Ascending aorta (tissue), 2 donors: ENCODE measurements around the gene LRRC36. TPM values are rescaled to one million over a fixed set of nuclear protein-coding genes. Genes with fewer than 3 reads are reported as not detected.

Source experiments
- DNase-seq, 2 donors: peaks; one replicate each; pipeline ENCODE4 v3.0.0-alpha.2; 2019; ENCODE audit warnings: low spot score in 2 of 2
- H3K27ac ChIP-seq, 2 donors: fragments of 200-600 bp; sonication (generic); one replicate each; pipeline ENCODE4 v1.5.1; 2016 to 2017; ENCODE audit warnings: mild to moderate bottlenecking in 1 of 2
- H3K27me3 ChIP-seq: fragments of 200-600 bp; sonication (generic); one replicate; pipeline ENCODE4 v1.5.1; 2017
- H3K36me3 ChIP-seq, 2 donors: fragments of 200-600 bp; sonication (generic); one replicate each; pipeline ENCODE4 v1.5.1; 2016
- H3K4me1 ChIP-seq, 2 donors: fragments of 200-600 bp; sonication (generic); one replicate each; pipeline ENCODE4 v1.5.1; 2016 to 2017; ENCODE audit warnings: mild to moderate bottlenecking in 1 of 2
- H3K4me3 ChIP-seq, 2 donors: fragments of 200-600 bp; sonication (generic); one replicate each; pipeline ENCODE4 v1.5.1; 2016 to 2017; ENCODE audit warnings: mild to moderate bottlenecking in 1 of 2
- H3K9me3 ChIP-seq, 2 donors: fragments of 200-600 bp; sonication (generic); one replicate each; pipeline ENCODE4 v1.5.1; 2016
- intact Hi-C: fragments of 100-400 bp; cut with DNase I; formaldehyde crosslinking; loops from one replicate; pipeline ENCODE4 v1.15.1; 2023
- total RNA-seq: library from RNA; depleted of rRNA; stranded (reverse); fragments of >200 nt; gene quantifications from one replicate; pipeline ENCODE4 v1.1.0, GENCODE V29; 2016
- TF ChIP-seq, protein P1 (sequence below), 3 experiments: fragments of 200-600 bp in 2 of 3; fragments of 450-650 bp in 1 of 3; sonication (generic) in 2 of 3; IDR thresholded peaks; one replicate each; pipeline ENCODE4 v1.5.1; 2016 to 2019; ENCODE audit warnings: antibody characterized with exemption in 3 of 3, mild to moderate bottlenecking in 1 of 3, moderate library complexity in 1 of 3

The LRRC36 gene, protein sequence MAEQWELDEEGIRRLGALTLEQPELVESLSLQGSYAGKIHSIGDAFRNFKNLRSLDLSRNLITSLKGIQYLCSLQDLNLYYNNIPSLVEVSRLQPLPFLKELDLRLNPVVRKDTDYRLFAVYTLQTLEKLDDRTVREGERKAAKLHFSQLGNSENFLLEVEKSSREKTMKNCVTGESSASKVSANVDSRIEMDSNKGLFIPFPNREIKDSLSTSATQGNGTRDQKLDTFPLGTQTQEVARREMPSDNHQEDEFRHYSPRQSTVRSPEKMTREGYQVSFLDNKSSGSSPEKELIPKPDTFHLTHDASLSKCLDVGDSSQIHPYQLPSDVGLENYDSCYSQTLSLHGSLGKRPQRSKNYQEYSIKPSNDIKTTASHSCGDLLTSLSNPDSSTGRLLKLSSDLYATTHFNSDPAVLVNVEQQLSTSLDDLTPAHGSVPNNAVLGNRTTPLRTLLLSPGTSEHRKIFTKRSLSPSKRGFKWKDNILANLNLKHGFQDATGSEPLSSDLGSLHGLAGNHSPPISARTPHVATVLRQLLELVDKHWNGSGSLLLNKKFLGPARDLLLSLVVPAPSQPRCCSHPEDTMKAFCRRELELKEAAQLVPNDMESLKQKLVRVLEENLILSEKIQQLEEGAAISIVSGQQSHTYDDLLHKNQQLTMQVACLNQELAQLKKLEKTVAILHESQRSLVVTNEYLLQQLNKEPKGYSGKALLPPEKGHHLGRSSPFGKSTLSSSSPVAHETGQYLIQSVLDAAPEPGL
- total RNA-seq, result not detected

DNA sequence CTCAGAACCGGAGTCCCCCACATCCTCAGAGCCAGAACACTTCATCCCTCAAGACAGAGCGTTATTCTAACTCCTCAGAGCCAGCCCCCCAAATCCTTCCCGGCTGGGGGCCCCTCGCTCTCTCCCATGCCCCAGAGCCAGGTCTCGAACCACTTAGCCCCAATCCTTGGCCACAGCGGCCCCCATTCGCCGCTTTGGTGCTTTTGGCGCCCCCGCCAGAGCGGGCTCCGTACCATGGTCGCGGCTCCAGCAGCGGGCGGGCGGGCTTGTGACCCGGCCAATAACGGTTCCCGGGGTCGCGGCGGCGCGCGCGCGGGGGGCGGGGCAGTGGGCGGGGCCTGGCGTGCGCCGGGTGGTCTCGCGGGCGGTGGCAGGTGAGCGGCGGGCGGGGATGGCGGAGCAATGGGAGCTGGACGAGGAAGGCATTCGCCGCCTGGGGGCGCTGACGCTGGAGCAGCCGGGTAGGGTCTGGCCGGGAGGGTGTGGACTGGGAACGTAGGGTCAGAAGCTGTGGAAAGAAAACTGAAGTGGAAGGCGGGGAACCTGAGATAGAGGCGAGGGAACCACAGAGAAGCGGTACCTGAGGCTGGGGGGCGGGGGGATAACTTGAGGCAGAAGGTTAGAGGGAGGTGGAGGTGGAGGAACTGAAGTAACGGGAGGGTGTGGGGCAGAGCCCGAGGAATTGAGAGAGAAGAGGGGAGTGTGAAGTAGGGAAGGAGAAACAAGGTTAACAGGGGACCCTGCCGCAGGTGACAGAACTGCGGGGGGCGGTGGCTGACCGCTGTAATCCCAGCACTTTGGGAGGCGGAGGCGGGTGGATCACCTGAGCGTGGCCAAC lies at the start of gene LRRC36, which contains the start of gene KCTD19:
Gene LRRC36 (plus strand): TSS at position 344 of the 838 bp plus-strand sequence. CDS start 48 bp downstream, at position 392.
Gene KCTD19 (minus strand): TSS at position 270 of the 838 bp plus-strand sequence. CDS start 34 bp downstream, at position 236.
- Histone ChIP-seq H3K27me3 (no peaks in the 10 kb centered on the region), H3K4me3 (peak within 1 kb of the TSS; percentile 55 to 56), H3K4me1 (peaks cover 0 to 2% of the 10 kb centered on the region in 2 donors), H3K9me3 (no peaks in the 10 kb centered on the region), H3K27ac (no peak within 1 kb of the TSS), H3K36me3 (no peaks in the 10 kb centered on the region)
- DNase-seq, result no peak
- intact Hi-C loops, result no loop called here
- TF ChIP-seq, protein P1, sequence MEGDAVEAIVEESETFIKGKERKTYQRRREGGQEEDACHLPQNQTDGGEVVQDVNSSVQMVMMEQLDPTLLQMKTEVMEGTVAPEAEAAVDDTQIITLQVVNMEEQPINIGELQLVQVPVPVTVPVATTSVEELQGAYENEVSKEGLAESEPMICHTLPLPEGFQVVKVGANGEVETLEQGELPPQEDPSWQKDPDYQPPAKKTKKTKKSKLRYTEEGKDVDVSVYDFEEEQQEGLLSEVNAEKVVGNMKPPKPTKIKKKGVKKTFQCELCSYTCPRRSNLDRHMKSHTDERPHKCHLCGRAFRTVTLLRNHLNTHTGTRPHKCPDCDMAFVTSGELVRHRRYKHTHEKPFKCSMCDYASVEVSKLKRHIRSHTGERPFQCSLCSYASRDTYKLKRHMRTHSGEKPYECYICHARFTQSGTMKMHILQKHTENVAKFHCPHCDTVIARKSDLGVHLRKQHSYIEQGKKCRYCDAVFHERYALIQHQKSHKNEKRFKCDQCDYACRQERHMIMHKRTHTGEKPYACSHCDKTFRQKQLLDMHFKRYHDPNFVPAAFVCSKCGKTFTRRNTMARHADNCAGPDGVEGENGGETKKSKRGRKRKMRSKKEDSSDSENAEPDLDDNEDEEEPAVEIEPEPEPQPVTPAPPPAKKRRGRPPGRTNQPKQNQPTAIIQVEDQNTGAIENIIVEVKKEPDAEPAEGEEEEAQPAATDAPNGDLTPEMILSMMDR (IDR thresholded peaks at IDR 0.05), result peak; percentile 9 to 33 (median 24)

DNA sequence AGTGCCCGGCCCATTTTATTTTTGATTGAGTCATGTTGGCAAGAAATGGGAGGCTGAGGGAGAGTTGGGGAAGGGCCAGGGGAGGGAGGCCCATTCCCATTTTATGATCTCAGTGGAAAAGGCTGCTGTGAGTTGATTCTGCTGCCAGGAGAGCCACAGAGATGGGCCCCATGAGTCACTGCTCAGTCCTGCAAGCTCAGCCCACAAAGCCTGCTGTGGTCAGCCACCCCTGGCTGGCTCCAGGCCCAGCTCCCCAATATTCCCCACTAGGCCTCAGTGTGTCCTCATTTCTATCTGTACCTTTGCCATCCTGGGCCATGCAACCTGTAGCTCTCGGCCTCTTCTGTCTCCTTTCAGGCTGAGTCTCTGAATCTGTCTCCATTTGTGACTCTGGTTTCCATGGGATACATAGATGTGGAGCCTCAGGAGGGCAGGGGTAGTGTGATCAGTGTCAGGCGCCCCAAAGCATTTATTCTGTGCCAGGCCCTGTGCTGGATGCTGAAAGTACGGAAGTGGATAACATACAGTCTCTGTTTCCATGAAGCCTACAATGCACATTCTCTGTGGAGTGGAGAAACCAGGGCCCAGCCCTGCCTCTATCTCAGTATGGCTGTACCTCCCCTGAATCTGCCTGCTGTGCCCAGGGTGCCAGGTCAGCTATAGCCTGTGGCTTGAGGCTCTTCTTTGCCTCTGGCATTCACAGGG lies 49.2 kb upstream of the LRRC36 start:
- DNase-seq, result peak; percentile 55 to 91
- Histone ChIP-seq H3K4me3 (no peak overlapping the region), H3K36me3 (no peaks in the 10 kb centered on the region), H3K4me1 (peaks cover 3 to 15% of the 10 kb centered on the region in 2 donors), H3K27ac (peak overlapping the region; percentile 79 to 82), H3K27me3 (no peaks in the 10 kb centered on the region), H3K9me3 (no peaks in the 10 kb centered on the region)
- TF ChIP-seq, protein P1 (IDR thresholded peaks at IDR 0.05), result no peak
- intact Hi-C loops, result no loop called here

DNA sequence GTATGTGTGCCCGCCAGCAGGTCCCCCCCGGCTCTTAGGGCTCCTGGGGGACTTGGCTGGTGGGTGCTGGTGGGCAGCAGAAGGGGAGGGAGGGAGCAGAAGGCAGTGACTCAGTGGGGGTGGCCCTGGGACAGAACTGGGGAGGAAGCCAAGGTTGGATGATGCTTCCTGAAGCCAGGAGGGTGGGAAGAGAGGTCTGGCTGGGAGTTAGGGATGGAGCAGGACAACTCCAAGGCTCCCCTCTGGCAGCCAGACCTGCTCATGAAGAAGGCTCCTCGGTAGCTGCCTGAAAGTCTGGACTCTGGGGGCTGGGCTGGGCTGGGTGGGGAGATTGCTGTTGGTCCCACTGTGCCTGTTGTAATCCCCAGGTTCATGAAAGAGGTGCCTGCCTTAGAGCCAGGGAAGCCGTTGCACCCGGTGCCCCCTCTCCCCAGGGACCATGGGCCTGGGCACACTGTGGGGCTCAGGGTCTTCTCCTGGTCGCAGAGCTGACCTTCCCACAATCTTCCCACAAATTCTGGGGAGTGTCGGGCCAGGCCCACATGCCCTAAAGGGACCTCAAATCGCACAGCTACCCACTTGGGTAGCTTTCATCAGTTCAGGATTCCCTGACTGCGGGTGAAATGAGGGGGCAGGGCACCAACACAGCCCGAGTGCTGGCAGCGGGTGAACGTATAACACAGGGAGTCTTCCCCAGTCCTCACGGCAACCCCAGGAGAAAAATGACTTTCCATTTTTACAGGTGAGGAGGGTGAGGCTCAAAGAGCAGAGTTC lies 48.4 kb upstream of the LRRC36 start:
- Histone ChIP-seq H3K4me3 (peak overlapping the region; percentile 54 to 67), H3K9me3 (no peaks in the 10 kb centered on the region), H3K27ac (peak overlapping the region; percentile 79 to 82), H3K4me1 (peaks cover 3 to 15% of the 10 kb centered on the region in 2 donors), H3K36me3 (no peaks in the 10 kb centered on the region), H3K27me3 (no peaks in the 10 kb centered on the region)
- DNase-seq, result peak in 1 of 2 donors; percentile 74
- intact Hi-C loops, result loop anchor here (2.0 kb wide), 1 partner anchor 187 kb away; no protein-coding TSS in a partner anchor
- TF ChIP-seq, protein P1 (IDR thresholded peaks at IDR 0.05), result no peak

DNA sequence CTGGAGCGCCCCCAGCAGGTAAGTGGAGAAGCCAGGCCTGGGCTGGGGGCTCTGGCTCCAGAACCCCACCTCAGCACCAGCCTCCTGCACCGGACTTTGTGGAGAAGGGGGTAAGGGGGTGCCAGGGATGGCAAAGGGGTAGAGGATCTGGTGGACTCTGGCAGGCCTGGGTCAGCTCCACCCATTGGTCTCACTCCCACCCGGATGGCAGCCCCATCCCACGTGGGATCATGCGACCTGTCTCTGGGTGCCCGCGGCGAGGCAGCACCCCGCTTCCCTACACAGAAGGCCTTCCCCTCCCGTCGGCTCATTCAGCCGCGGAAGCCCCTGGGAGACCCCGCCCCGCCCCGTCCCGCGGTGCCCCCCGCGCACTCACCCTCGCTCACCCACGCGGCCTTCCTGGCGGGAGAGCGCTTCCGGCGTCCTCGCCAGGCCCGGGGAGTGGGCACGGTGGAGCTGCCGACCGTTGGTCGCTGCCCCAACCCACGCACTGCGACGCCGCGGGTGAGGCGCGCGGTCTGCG lies 47.8 kb upstream of the LRRC36 start:
- no peaks in the 10 kb centered on the region for H3K36me3 ChIP-seq
- peak overlapping the region; percentile 79 to 82 for H3K27ac ChIP-seq
- no peak for DNase-seq
- TF ChIP-seq, protein P1 (IDR thresholded peaks at IDR 0.05), result no peak
- H3K4me3 ChIP-seq, result peak overlapping the region; percentile 54 to 67
- no peaks in the 10 kb centered on the region for H3K27me3 ChIP-seq
- peaks cover 3 to 15% of the 10 kb centered on the region in 2 donors for H3K4me1 ChIP-seq
- no peaks in the 10 kb centered on the region for H3K9me3 ChIP-seq
- intact Hi-C loops, result loop anchor here (2.0 kb wide), 1 partner anchor 186 kb away; no protein-coding TSS in a partner anchor
